Astrocyte (in vitro differentiated cells and primary cell): ENCODE results near the gene ADAM19.

Source experiments
- EZH2 ChIP-seq: IDR thresholded peaks from 2 replicates; pipeline ENCODE4 v1.6.1; 2012; ENCODE audit warnings: mild to moderate bottlenecking, low read length, inconsistent platforms; ENCODE audit not compliant: insufficient read depth
- TF ChIP-seq, protein P1 (sequence below): IDR thresholded peaks from 2 replicates; pipeline ENCODE4 v1.5.1; 2011; ENCODE audit warnings: low read depth, mild to moderate bottlenecking, inconsistent platforms, low read length, moderate library complexity; ENCODE audit not compliant: insufficient read depth

DNA sequence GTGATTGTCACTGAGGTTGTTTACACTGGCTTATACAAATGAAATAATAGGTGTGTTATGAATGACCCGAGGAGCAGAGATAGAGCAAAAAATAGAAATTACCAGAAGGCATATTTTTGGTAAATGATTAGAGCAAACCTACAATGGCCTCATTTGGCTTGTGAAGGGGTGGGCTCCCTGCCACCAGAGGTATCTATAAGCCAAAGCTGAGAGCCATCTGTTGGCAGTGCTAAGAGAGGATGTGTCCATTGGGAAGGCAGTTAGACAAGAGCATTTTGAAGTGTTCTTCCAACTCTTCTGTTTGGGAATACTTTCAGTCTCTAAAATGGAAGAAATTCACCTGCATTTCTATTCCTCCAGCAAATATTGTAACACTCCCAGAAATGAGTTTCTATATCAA is 104.9 kb downstream of the ADAM19 start:
- TF ChIP-seq, protein P1, sequence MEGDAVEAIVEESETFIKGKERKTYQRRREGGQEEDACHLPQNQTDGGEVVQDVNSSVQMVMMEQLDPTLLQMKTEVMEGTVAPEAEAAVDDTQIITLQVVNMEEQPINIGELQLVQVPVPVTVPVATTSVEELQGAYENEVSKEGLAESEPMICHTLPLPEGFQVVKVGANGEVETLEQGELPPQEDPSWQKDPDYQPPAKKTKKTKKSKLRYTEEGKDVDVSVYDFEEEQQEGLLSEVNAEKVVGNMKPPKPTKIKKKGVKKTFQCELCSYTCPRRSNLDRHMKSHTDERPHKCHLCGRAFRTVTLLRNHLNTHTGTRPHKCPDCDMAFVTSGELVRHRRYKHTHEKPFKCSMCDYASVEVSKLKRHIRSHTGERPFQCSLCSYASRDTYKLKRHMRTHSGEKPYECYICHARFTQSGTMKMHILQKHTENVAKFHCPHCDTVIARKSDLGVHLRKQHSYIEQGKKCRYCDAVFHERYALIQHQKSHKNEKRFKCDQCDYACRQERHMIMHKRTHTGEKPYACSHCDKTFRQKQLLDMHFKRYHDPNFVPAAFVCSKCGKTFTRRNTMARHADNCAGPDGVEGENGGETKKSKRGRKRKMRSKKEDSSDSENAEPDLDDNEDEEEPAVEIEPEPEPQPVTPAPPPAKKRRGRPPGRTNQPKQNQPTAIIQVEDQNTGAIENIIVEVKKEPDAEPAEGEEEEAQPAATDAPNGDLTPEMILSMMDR: no peak
- TF ChIP-seq EZH2: no peak
